HG02943 (cell line): Measurements from ENCODE around the gene RIT2.
"Not testable (repeated sequence)": the region's sequence is repeated elsewhere in the genome, so short reads cannot be mapped to it uniquely, and the experiment has no call there.

Experiments
- ATAC-seq: cut with Tn5 transposase; IDR thresholded peaks from one replicate; pipeline ENCODE4 v1.9.1; 2021; ENCODE audit warnings: mild to moderate bottlenecking, low read depth, moderate library complexity; ENCODE audit not compliant: unreplicated experiment

Gene RIT2

GRCh38 chr18:42860548-42860947, 254.9 kb downstream of the RIT2 start:
- ATAC-seq: no peak

GRCh38 chr18:42860011-42860410, 255.5 kb downstream of the RIT2 start:
- no peak for ATAC-seq

GRCh38 chr18:42854558-42854957, 260.9 kb downstream of the RIT2 start:
- no peak for ATAC-seq

GRCh38 chr18:42850174-42851083, 265.1 kb downstream of the RIT2 start:
- no peak for ATAC-seq

GRCh38 chr18:42839408-42839807, 276.1 kb downstream of the RIT2 start:
- ATAC-seq: no peak

GRCh38 chr18:42838546-42839145, 276.8 kb downstream of the RIT2 start:
- ATAC-seq: no peak

GRCh38 chr18:42830936-42831335, 284.5 kb downstream of the RIT2 start:
- no peak for ATAC-seq

GRCh38 chr18:42828881-42829280, 286.6 kb downstream of the RIT2 start:
- no peak for ATAC-seq

GRCh38 chr18:42824178-42824577, 291.3 kb downstream of the RIT2 start:
- no peak for ATAC-seq

- no peak for ATAC-seq
These were observed 292.8 kb downstream of the RIT2 start for GRCh38 chr18:42822711-42823110.

- no peak for ATAC-seq
These were observed 294.0 kb downstream of the RIT2 start for GRCh38 chr18:42821492-42821891.

- ATAC-seq: no peak
These were observed 300.9 kb downstream of the RIT2 start for GRCh38 chr18:42814618-42815017.

GRCh38 chr18:42814184-42814583, 301.3 kb downstream of the RIT2 start:
- no peak for ATAC-seq

GRCh38 chr18:42813570-42813969, 301.9 kb downstream of the RIT2 start:
- ATAC-seq: no peak

- ATAC-seq: no peak
These were observed 307.6 kb downstream of the RIT2 start for GRCh38 chr18:42807887-42808286.

GRCh38 chr18:42801706-42802105, 313.8 kb downstream of the RIT2 start:
- no peak for ATAC-seq

GRCh38 chr18:42798606-42799170, 316.8 kb downstream of the RIT2 start:
- no peak for ATAC-seq

GRCh38 chr18:42795213-42795789, 320.2 kb downstream of the RIT2 start:
- ATAC-seq: not testable (repeated sequence)

GRCh38 chr18:42792731-42793130, 322.8 kb downstream of the RIT2 start:
- ATAC-seq: no peak

GRCh38 chr18:42784632-42785031, 330.9 kb downstream of the RIT2 start:
- ATAC-seq: no peak

GRCh38 chr18:42782929-42783328, 332.6 kb downstream of the RIT2 start:
- no peak for ATAC-seq
